ENCODE data around the gene AMBN.
A peak's percentile ranks its signal among the peaks of the same experiment; 100 is the strongest.
"Not testable (repeated sequence)": the region's sequence is repeated elsewhere in the genome, so short reads cannot be mapped to it uniquely, and the experiment has no call there.

Gene AMBN

DNA sequence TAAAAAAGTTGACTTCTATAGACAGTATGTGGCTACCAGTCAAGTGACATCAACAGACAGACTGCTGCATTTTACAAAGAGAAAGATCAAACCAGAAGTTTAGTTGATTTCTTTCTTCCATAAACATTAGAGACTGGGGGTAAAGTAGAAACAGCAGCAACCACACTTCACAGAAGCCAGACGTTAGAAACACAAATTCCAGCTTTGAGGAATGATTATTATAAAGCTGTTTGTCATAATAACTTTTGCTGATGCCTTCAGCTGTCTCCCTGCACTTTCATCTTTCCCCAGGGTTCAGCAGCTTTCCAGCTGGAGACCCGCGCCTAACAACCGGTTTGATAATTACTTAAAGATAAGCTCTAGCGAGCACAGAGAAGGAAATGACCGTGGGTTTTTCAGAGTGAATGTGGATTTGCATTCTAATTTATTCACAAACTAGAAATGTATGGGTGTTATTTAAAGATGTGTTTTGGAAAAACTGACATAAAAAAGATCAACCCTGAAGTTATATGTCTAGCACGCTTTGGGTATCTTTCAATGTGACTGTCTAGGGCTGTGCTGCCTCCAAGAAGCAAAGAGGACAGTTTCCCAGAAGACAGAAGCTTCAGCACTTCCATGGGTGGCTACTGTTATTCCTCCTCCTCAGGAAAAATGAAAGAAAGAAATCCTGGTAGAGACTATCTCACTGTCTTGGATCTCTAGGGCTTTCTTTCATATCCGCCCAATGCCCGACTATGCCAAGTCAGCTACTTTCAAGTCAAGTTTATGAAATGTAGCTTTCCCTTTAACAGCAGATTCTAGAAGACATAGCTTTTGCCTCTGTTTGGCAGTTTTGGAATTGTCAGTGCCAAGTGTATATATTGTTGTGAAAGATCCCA, 21.5 kb downstream of the AMBN start:
- DNase-seq = no peak

GRCh38 chr4:70614184-70614555, 22.1 kb downstream of the AMBN start:
- DNase-seq = no peak

GRCh38 chr4:70619288-70619687, 27.2 kb downstream of the AMBN start:
- no peak for DNase-seq

- DNase-seq = no peak
Measured at GRCh38 chr4:70619778-70620177, 27.7 kb downstream of the AMBN start.

DNA sequence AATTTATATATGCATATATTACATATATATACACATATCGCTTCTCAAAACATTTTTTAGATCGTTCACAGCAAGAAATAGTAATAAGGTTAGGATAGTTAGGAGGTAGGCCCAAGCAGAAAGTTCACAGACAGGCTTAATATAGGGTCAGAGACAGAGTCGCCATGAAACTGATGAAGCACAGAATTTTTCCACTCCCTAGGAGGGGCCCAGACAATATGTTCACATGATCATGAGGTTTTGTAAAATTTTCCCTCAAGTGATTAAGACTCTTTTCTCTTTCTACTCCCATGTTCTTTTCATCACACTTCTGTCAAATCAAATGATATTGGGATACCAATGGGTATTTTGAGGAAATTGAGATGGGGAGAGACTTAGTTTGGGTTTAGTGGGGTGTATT, 31.3 kb downstream of the AMBN start:
- no peak for DNase-seq

GRCh38 chr4:70624226-70624793, 32.3 kb downstream of the AMBN start:
- no peak for DNase-seq

- DNase-seq = no peak
Measured at GRCh38 chr4:70627620-70628019, 35.6 kb downstream of the AMBN start.

GRCh38 chr4:70628444-70628843, 36.4 kb downstream of the AMBN start, which contains the start of gene ENAM:
Gene ENAM (plus strand): TSS chr4:70628744. CDS start chr4:70629501, 757 bp downstream.
- no peak for DNase-seq

DNA sequence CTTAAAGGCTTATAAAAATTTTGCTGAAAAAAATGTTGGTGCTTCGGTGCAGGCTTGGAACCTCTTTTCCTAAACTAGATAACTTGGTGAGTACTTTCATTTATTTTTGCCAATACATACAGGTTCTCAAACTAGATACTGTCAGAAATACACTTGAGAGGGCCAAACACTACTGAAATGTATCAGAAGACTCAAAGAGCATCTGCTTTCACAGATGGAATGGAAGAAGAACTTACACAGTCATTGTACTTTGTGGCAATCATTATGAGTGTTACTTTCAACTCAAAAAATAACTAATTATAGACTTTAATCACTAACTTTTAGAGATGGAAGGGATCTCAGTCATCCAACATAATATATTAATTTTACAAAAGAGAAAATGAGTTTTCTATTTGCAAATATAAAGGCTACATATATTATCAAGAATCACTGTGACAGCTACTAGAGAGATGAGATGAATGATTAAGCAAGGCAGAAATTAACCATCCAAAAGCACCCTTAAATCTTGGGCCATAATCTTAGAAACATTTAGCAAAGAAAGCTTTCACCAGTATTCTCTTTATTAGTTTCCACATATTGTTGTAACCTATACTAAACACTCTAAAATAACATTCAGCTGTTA, 37.5 kb downstream of the AMBN start:
- no peak for DNase-seq

DNA sequence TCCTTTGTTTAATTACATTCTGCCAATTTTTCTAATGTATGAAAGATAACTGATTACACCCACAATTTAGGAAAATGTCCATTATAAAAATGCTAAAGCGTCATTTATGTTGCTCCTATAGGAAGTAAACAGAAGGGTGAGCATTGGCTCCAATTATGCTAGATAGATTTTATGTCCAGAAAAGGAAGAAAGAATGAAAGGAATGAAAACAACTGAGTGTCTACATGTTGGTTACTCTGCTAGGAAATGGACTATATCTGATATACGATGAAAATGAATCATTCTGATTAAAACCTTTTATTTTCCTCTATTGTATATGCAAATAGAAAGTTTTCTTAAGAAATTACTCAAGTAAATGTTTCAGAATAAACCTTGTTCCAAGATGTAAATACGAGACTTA, 38.1 kb downstream of the AMBN start:
- DNase-seq = no peak

DNA sequence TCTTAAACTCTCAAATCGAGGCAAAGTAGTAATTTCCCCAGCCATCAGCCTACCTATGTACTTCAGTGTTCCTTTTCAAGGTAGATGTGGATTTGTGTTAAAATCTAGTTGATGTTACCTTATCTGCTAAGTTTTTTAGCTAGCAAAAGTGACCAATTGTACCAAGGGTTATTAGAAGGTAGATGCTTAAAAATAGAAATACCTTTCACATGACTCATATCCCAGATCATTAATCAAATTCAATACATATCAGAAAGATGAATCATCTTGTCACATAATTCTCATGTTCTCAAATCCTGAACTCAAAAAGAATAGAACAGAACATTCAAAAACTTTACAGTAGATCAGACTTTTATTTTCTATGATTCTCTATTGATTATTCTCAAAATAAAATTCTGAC, 40.0 kb downstream of the AMBN start:
- DNase-seq = peak; percentile 61

DNA sequence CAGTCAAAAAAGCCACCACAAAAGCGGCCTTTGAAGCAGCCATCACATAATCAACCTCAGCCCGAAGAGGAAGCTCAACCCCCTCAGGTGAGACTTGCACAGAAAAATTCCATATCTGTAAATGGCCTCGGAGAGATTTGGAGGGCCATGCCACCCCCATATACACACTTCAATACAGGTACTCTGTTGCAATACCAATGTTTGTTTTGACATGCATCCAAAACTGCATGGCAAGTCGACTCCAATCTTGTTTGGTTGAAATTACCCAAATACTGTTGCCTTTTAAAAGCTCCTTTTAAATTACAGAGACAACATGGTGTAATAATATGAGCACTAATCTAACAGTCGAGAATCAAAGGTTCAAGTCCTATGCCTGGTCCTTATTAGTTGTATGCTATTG, 42.4 kb downstream of the AMBN start:
- no peak for DNase-seq

DNA sequence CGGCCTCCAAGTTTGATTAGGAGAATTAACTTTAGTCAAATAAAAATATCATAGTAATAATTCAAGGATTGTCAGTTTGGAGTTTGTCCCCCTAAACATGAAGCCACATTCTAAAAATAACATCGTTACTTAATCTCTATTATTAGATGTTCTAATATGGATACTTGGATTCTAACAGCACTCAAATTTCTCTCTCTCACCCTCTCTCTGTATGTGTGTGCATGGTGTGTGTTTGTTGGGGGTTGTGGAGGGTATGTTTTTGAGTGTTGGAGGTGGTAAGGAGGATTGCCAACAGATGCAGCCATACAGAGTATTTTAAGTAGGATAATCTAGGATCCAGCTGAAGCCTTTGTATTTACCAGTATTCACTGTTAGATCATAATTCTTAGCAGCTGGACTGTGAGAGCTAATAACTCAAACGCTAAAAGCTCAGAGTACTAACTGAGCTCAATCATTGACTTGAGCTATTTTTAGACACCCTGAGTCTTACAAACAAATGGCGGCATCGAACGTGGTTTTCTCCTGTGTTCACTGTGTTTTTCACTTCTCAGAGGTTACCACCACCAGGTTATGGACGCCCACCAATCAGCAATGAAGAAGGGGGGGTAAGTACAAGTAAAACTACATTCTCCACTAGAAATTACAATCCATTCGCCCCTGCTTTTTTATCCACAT, 45.3 kb downstream of the AMBN start:
- DNase-seq = peak; percentile 39

DNA sequence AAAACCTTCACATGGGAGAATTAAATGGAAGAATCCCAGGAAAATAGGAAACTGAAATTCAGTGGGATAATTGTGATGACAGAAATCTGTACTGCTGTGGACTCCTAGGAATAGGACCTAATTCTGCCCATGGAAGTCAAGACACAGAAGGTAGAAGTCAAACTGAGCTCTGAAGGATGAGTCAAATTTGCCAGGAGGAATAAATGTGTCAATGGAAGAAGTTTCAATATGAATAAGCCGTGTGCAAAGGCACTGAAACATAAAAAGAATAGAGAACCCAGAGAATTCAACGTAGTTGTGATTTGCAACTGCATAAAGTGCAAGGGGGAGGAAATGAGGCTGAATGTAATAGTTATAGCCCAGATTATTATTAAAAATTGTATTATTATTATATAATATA, 48.1 kb downstream of the AMBN start:
- DNase-seq = no peak

DNA sequence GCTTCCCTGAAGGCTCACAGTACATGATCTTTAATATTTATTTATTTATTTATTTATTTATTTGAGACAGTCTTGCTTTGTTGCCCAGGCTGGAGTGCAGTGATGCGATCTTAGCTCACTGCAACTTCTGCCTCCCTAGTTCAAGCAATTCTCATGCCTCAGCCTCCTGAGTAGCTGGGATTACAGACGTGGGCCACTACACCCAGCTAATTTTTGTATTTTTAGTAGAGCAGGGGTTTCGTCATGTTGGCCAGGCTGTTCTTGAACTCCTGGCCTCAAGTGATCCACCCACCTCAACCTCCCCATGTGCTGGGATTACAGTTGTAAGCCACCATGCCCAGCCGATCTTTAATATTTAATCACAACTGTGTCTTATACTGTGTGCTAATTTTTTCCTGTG, 58.7 kb downstream of the AMBN start:
- DNase-seq = not testable (repeated sequence)

- DNase-seq = peak; percentile 40
Measured at GRCh38 chr4:70651864-70652506, 59.9 kb downstream of the AMBN start.

DNA sequence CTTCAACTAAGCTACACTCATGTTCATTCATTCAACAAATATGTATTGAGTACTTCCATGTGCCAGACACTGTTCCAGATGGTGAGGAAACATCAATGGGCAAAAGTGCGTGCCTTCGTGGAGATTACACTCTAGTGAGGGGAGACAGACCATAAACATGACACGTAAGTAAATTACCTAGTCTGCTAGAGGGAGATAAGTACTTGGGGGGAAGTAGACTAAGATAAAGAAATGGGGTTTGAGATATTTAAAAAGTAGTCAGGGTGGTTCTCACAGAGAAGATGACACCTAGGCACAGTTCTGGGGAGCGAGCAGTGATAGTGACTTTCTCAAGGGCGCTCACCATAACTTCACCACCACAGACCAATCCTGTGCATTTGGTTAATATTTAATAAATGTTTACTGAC, 62.6 kb downstream of the AMBN start:
- DNase-seq = peak; percentile 24
